SH-SY5Y (cell line): Measurements from ENCODE around the gene VPS11.

Source experiments
- GATA2 ChIP-seq: IDR thresholded peaks from 2 replicates; pipeline ENCODE4 v1.6.1; 2011; ENCODE audit warnings: mild to moderate bottlenecking, low read depth, low read length
- GATA3 ChIP-seq: IDR thresholded peaks from 2 replicates; pipeline ENCODE4 v1.6.1; 2011; ENCODE audit warnings: low read depth, mild to moderate bottlenecking, low read length, moderate library complexity

The VPS11 gene

GRCh38 chr11:119103793-119104192 is 36.2 kb downstream of the VPS11 start:
- TF ChIP-seq GATA3 (no peak), GATA2 (no peak)

DNA sequence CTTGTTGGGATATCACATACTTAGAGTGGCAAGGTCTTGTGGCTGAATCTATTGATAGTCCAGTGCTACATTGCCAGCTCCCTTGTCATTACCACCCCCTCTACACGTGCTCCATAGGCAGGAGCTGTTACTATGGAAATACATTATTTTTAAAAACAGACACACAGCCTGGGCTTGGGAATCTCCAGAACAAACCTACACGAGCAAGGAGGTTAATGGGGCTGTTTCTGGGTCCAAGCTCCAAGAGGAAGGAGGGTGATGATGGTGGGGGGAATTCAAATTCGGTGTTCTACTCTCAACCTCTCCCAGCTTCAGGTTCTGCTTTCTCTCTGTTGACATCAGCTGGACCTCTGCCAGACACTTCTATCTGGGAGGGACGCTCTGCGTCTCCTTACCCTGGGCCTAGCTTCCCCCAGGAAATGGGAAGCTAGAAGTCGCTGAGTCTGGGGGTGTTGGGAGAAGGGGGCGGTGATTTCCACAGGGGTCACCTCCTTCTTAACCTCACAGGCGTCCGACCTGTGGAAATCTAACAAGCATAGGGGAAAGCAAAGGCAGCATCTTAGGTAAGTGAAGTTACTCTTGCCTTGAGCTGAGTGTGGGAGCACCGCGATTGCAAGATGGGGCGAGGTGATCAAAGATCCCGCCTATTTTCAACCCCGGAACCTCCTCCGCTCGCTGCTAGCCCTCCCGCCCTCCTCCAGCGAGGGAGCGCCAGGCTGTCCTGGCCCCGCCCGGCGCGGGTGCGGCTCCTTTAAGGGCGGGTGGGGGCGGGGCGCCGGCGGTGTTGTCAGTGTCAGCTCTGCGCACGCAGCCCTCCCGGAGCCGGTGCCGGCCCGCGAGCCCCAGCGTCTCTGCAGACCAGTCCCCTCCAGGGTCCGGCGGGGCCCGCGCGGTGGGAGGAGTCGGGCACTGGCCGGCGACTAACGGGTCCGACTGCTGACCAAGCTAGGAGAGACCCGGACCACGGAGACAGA is 39.2 kb downstream of the VPS11 start, which contains the start of gene C2CD2L:
TSS of gene C2CD2L (plus strand) at position 781 of the 974 bp plus-strand sequence. CDS start 398 bp downstream, outside the sequence.
- TF ChIP-seq GATA3 (no peak), GATA2 (no peak)

DNA sequence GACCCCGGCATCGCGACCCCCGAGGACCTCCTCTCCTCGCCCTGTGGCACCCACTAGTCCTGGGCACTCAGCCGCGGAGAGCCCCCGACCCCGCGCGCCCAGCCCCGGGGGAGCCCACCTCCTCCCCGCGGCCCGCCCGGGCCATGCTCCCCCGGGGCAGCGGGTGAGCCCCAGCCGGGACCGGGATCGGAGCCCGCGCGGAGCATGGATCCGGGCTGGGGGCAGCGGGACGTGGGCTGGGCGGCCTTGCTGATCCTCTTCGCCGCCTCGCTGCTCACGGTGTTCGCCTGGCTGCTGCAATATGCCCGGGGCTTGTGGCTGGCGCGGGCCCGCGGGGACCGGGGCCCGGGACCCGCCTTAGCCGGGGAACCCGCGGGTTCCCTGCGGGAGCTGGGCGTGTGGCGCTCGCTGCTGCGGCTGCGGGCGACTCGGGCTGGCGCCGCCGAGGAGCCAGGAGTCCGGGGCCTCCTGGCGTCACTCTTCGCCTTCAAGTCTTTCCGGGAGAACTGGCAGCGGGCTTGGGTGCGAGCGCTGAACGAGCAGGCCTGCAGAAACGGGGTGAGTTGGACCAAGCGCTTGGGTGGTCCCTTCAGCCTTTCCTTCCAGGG is 40.0 kb downstream of the VPS11 start:
- TF ChIP-seq GATA2 (no peak), GATA3 (no peak)

DNA sequence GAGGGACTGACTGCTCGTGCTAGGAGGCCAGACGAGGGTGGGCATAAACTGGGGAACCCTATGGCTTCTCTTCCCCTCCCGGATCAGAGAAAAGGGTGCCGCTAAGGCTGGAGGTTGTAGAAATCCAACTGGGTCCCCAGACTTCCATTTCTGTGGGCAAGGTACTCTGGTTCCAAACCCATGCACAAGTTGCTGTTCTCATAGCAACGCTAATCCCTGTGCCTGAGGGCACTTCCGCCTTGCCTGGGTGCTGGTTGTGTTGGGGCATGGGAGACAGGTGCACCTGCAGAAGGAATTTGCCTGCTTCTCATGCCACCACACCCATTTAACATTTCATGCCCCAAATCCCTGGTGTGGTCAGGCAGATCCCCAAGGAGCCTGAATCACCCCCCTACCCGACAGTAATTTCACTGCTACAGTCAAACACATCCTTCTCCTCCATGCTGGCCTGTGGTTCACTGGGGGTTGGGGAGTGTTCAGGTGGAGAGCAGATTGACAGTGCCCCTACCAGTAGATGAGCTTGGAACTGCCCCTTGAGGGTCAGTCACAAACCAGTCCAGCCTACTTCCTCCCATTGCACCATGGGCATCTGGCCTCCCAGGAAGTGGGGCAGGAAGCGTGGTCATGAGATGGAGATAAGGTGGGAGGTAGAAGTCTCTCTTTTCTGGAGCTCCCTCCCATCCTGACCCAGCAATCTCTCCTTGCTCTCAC is 40.7 kb downstream of the VPS11 start:
- no peak for TF ChIP-seq GATA2
- no peak for TF ChIP-seq GATA3

GRCh38 chr11:119108857-119109221 is 41.2 kb downstream of the VPS11 start:
- TF ChIP-seq GATA2 (no peak), GATA3 (no peak)

- TF ChIP-seq GATA3 (no peak), GATA2 (no peak)
These were observed 42.2 kb downstream of the VPS11 start for GRCh38 chr11:119109843-119110242.

- TF ChIP-seq GATA3 (no peak), GATA2 (no peak)
These were observed 42.8 kb downstream of the VPS11 start for GRCh38 chr11:119110439-119110838.

GRCh38 chr11:119111361-119111925 is 43.8 kb downstream of the VPS11 start:
- TF ChIP-seq GATA2 (no peak), GATA3 (no peak)

GRCh38 chr11:119112314-119113020 is 44.8 kb downstream of the VPS11 start:
- TF ChIP-seq GATA2 (no peak), GATA3 (no peak)

DNA sequence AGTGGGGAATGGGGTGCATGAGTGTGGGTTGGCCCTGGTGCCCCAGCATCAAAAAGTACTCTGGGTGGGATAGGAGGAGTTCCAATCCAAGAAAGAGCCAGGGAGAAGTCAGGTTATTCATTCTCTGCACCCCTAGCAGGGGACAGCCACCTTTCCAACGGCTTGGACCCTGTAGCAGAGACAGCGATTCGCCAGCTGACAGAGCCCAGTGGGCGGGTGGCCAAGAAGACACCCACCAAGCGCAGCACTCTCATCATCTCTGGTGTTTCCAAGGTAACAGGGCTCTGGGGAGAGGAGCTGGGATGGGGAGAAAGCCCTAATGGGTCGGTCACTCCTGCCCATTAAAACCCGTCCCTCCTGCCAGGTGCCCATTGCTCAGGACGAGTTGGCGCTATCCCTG is 46.1 kb downstream of the VPS11 start:
- no peak for TF ChIP-seq GATA2
- no peak for TF ChIP-seq GATA3

DNA sequence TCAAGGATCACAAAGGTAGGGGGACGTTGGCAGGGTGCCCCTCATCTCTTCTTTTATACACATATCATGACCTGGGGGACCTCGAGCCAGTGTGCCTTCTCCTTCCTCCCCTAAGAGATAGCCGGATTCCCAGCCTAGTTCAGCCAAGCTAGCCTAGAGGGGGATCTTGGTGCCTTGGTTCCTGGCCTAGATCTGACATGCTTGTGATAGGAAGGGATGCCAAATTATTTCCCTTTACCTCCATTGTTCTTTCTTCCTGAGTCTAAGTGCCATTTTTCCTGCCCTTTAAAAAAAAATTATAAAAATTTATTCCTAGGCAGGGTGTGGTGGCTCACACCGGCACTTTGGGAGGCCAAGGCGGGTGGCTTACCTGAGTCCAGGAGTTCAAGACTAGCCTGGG is 46.7 kb downstream of the VPS11 start:
- TF ChIP-seq GATA3 (no peak), GATA2 (no peak)

DNA sequence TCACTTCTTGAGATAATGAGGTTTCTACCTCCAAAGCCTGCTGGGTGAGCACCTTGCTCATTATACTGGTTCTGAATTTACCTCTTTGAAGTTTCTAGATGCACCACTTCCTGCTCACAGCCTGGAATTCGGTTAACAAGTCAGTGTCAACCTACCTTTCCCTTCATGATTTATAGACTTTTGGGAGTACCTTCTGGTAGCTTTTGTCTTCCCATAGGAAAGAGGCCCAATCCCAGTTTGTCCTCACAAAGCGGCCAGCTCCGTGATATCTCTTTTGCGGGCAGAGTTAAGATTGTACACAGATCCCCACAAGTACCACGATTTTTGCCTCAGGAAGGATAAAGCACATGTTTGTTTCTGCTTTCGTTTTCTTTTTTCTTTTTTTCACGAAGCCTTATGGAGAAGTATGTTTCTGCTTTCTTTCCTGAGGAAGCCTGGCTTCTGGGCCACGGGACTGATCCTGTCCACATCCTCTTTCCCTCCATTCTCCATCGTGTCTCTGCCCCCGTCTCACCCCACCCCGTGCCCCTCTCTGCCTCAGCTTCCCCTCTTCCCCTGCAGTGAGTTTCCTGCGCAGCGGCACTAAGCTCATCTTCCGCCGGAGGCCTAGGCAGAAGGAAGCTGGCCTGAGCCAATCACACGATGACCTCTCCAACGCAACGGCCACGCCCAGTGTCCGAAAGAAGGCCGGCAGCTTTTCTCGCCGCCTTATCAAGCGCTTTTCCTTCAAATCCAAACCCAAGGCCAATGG is 48.0 kb downstream of the VPS11 start:
- TF ChIP-seq GATA2: no peak
- TF ChIP-seq GATA3: no peak

- no peak for TF ChIP-seq GATA2
These were observed 48.6 kb downstream of the VPS11 start for GRCh38 chr11:119116235-119116594.

- TF ChIP-seq GATA2 (no peak), GATA3 (no peak)
These were observed 49.0 kb downstream of the VPS11 start for GRCh38 chr11:119116601-119117000.
